Activated CD4-positive, alpha-beta T cell treated with anti-CD3 and anti-CD28 coated beads, Interleukin-2, amount 10 ng/mL, durations not matched to agents 24 days and 14 days (primary cell): ENCODE measurements around the gene GON4L. TPM values are rescaled to one million over a fixed set of nuclear protein-coding genes. Genes with fewer than 3 reads are reported as not detected.
"Not testable (repeated sequence)": the region's sequence is repeated elsewhere in the genome, so short reads cannot be mapped to it uniquely, and the experiment has no call there.

Experiments used
- DNase-seq: peaks from one replicate; pipeline ENCODE4 v3.0.0; 2022
- H3K27ac Mint-ChIP-seq: one replicate; pipeline ENCODE4 v1.8.0; 2022; ENCODE audit warnings: mild to moderate bottlenecking, mixed read lengths
- H3K27me3 Mint-ChIP-seq: one replicate; pipeline ENCODE4 v1.8.0; 2022; ENCODE audit warnings: mixed read lengths
- H3K36me3 Mint-ChIP-seq: one replicate; pipeline ENCODE4 v1.8.0; 2022; ENCODE audit warnings: low read depth, mild to moderate bottlenecking, mixed read lengths
- H3K4me1 Mint-ChIP-seq: one replicate; pipeline ENCODE4 v1.8.0; 2021; ENCODE audit warnings: mixed read lengths
- H3K4me3 Mint-ChIP-seq: one replicate; pipeline ENCODE4 v1.8.0; 2022; ENCODE audit warnings: mild to moderate bottlenecking, moderate library complexity, mixed read lengths
- H3K9me3 Mint-ChIP-seq: one replicate; pipeline ENCODE4 v1.8.0; 2021; ENCODE audit warnings: mixed read lengths
- intact Hi-C: fragments of 100-400 bp; cut with micrococcal nuclease; formaldehyde crosslinking; loops from one replicate; pipeline ENCODE4 v1.15.1; 2023
- total RNA-seq: library from RNA; stranded (reverse); gene quantifications from 2 replicates; pipeline ENCODE4 v1.2.3, GENCODE V29; 2022

Gene GON4L
- total RNA-seq, 1 donor from 2014 or later, result 63.2 TPM

GRCh38 chr1:155740995-155741394 lies 116.0 kb downstream of the GON4L start:
- Mint-ChIP-seq H3K4me1 (peaks cover 2% of the 10 kb centered on the region), H3K27me3 (no peaks in the 10 kb centered on the region), H3K36me3 (peaks cover 15% of the 10 kb centered on the region), H3K4me3 (no peak overlapping the region), H3K9me3 (no peaks in the 10 kb centered on the region), H3K27ac (no peak overlapping the region)
- no peak for DNase-seq
- intact Hi-C loops, result no loop called here

DNA sequence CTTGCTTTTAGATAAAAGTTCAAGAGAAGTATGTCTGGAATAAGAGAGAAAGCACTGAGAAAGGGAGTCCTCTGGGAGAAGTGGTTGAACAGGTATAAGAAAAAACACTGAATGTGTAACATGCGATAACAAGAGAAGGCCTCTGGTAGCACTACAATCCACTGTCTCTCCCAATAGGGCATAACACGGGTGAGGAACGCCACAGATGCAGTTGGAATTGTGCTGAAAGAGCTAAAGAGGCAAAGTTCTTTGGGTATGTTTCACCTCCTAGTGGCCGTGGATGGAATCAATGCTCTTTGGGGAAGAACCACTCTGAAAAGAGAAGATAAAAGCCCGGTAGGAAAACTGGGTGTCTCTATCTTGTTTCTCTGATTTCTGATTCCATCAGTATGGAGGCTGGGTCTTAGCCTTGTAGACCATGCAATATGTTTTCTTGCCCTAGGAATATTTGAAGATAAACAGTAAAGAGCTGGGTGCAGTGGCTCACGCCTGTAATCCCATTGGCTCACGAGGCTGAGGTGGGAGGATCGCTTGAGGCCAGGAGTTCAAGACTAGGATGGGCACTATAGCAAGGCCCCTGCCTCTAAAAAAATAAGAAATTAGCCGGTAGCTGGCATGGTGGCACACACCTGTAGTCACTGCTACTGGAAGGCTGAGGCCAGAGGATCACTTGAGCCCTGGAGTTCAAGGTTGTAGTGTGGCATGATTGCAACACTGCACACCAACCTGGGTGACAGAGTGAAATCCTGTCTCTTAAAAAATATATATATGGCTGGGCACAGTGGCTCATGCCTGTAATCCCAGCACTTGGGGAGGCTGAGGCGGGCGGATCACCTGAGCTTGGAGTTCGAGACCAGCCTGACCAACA lies 127.7 kb downstream of the GON4L start:
- Mint-ChIP-seq H3K9me3 (no peaks in the 10 kb centered on the region), H3K4me1 (peaks cover 5% of the 10 kb centered on the region), H3K4me3 (no peak overlapping the region), H3K27me3 (no peaks in the 10 kb centered on the region), H3K36me3 (peaks cover 35% of the 10 kb centered on the region), H3K27ac (no peak overlapping the region)
- intact Hi-C loops, result no loop called here
- peak; percentile 82 for DNase-seq

- DNase-seq, result no peak
- Mint-ChIP-seq H3K4me1 (peaks cover 5% of the 10 kb centered on the region), H3K27me3 (no peaks in the 10 kb centered on the region), H3K4me3 (no peak overlapping the region), H3K27ac (no peak overlapping the region), H3K9me3 (no peaks in the 10 kb centered on the region), H3K36me3 (peaks cover 28% of the 10 kb centered on the region)
- intact Hi-C loops, result no loop called here
Measured at GRCh38 chr1:155725142-155725541, 131.9 kb downstream of the GON4L start.

DNA sequence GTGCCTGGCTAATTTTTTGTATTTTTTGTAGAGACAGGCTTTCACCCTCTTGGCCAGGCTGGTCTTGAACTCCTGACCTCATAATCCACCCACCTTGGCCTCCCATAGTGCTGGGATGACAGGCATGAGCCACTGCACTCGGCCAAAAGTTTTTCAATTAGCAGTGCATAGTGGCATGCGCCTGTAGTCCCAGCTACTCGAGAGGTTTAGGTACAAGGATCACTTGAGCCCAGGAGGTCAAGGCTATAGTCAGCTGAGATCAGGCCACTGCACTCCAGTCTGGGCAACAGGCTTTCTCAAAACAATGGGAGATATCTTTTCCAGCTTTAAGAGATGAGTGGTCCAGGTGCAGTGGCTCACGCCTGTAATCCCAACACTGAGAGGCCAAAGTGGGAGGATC lies 137.3 kb downstream of the GON4L start:
- Mint-ChIP-seq H3K4me1 (peaks cover 18% of the 10 kb centered on the region), H3K27ac (no peak overlapping the region), H3K36me3 (peaks cover 34% of the 10 kb centered on the region), H3K27me3 (no peaks in the 10 kb centered on the region), H3K4me3 (no peak overlapping the region), H3K9me3 (no peaks in the 10 kb centered on the region)
- no peak for DNase-seq
- intact Hi-C loops, result no loop called here

DNA sequence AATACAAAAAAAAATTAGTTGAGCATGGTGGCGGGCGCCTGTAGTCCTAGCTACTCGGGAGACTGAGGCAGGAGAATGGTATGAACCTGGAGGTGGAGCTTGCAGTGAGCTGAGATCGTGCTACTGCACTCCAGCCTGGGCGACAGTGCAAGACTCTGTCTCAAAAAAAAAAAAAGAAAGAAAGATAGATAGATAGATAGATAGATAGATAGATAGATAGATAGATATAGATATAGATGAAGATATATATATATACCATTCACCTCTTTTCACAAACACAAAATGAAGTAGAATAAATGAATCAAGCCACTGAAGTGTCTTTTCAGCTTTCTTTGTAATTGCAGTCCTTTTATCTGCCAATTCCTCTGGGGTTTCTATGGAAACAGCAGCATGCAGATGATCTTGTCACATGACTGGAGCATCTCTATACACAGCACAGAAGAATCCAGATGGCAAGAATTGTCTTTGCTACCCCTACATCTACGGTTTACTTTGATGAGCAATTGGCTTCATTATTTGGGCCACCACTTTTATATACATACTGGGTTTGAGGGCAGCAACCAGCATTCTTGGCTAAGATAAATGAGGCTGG lies 138.4 kb downstream of the GON4L start:
- H3K27me3 Mint-ChIP-seq, H3K27ac Mint-ChIP-seq, intact Hi-C loops, H3K4me3 Mint-ChIP-seq, DNase-seq, H3K9me3 Mint-ChIP-seq: not testable (repeated sequence)
- Mint-ChIP-seq H3K4me1 (peaks cover 20% of the 10 kb centered on the region), H3K36me3 (peaks cover 39% of the 10 kb centered on the region)

DNA sequence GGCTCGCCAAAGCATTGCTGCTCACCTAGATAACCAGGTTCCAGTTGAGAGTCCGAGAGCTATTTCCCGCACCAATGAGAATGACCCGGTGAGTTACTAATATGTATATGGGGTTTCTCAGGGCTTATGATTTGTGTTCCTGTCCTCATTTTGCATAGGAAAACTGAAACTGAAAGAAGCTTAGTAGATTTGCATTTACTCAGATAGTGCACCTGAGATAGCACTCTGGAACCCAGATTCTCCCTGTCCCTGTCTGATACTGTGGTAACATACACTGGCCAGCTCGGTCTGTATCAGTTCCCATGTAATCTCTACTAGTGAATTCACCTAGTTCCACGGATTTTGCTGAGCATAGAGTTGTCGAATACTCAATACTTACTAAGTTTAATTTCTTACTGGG lies 140.0 kb downstream of the GON4L start:
- Mint-ChIP-seq H3K27ac (no peak overlapping the region), H3K4me3 (peak overlapping the region; percentile 28), H3K36me3 (peaks cover 47% of the 10 kb centered on the region), H3K9me3 (no peaks in the 10 kb centered on the region), H3K27me3 (no peaks in the 10 kb centered on the region), H3K4me1 (peaks cover 20% of the 10 kb centered on the region)
- DNase-seq, result peak; percentile 59
- intact Hi-C loops, result no loop called here

DNA sequence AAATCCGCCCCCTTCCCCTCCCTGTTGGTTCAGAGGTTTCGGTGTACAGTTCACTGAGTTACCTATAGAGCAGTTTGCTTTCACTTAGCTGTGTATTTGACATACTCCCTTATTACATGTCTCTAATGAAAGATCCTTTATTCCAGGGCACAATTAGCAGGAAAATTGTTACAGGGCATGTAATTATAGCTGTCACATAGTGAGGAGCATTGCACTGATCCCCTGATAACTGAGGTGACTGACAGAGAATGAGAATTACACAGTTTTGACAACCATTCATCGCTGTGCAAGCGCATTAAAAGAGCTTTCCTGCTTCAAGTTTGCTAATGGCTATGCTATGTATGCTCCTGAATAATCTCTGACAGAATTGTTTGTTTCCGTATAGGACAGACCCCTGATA lies 141.2 kb downstream of the GON4L start:
- Mint-ChIP-seq H3K4me1 (peaks cover 20% of the 10 kb centered on the region), H3K27me3 (no peaks in the 10 kb centered on the region), H3K4me3 (no peak overlapping the region), H3K9me3 (no peaks in the 10 kb centered on the region), H3K27ac (no peak overlapping the region), H3K36me3 (peaks cover 44% of the 10 kb centered on the region)
- intact Hi-C loops, result no loop called here
- DNase-seq, result no peak

DNA sequence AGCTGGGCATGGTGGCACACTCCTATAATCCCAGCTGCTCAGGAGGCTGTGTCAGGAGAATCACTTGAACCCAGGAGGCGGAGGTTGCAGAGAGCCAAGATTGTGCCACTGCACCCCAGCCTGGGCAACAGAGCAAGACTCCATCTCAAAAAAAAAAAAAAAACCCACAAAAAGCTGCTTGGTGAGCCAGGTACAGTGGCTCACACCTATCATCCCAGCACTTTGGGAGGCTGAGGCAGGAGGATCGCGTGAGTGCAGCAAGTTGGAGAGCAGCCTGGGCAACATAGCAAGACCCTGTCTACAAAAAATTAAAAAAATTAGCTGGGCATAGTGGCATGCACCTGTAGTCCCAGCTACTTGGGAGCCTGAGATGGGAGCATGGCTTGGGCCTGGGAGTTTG lies 142.0 kb downstream of the GON4L start:
- DNase-seq, H3K4me3 Mint-ChIP-seq, intact Hi-C loops, H3K27me3 Mint-ChIP-seq, H3K9me3 Mint-ChIP-seq, H3K27ac Mint-ChIP-seq: not testable (repeated sequence)
- H3K36me3 Mint-ChIP-seq, result peaks cover 48% of the 10 kb centered on the region
- peaks cover 20% of the 10 kb centered on the region for H3K4me1 Mint-ChIP-seq

DNA sequence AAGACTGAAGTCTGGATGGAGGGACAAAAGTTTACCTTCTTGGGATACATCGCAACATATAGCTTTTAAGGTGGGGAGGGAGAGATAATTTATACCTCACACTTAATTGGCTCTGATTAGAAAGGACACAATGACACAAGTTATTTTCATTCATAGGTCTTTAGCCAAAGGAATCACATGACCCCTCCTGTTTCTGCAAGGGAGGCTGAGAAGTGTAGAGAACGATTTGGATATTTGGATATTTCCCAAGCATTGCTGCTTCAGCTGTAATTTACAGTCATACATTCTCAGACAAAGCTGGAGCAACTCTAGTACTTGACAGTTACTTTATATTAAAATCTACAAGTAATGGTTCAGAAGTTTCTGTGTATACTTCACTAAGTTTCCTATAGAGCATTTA lies 143.9 kb downstream of the GON4L start:
- Mint-ChIP-seq H3K4me3 (no peak overlapping the region), H3K9me3 (no peaks in the 10 kb centered on the region), H3K4me1 (peaks cover 21% of the 10 kb centered on the region), H3K27ac (no peak overlapping the region), H3K27me3 (no peaks in the 10 kb centered on the region), H3K36me3 (peaks cover 49% of the 10 kb centered on the region)
- intact Hi-C loops, result no loop called here
- DNase-seq, result no peak

DNA sequence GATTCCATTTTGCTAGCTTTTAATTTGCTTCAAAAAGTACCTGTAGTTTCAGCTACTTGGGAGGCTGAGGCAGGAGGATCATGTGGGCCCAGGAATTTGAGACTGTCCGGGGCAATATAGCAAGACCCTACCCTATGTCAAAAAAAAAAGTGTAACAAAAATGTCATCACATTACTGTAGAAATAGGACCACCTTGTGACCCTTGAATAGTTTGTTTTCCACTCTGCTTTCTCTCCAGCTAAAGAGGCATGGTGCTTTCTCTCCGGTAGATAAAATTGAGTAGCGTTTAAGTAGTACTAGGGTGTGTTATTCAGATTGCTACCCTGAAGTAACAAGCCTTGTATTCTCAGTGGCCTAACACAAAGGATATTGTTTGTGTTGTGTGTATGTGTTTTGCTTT lies 144.4 kb downstream of the GON4L start:
- not testable (repeated sequence) for H3K27ac Mint-ChIP-seq

DNA sequence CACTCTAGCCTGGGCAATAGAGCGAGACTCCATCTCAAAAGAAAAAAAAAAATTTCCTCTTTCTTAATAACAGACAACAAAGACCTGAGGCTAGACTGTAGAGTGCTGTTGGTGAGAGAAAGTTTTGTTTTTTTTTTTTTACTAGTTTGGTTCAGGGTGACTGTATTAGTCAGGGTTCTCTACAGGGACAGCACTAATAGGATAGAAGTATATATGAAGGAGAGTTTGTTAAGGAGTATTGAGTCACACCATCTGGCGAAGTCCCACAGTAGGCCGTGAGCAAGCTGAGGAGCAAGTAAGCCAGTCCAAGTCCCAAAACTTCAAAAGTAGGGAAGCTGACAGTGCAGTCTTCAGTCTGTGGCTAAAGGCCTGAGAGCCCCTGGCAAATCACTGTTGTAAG lies 145.6 kb downstream of the GON4L start:
- H3K27me3 Mint-ChIP-seq, H3K27ac Mint-ChIP-seq, H3K9me3 Mint-ChIP-seq, H3K4me3 Mint-ChIP-seq, DNase-seq, intact Hi-C loops: not testable (repeated sequence)
- Mint-ChIP-seq H3K36me3 (peaks cover 39% of the 10 kb centered on the region), H3K4me1 (peaks cover 16% of the 10 kb centered on the region)

More for the DNA sequence above, 144.4 kb downstream of the GON4L start:
- intact Hi-C loops, H3K9me3 Mint-ChIP-seq, H3K27me3 Mint-ChIP-seq, H3K4me3 Mint-ChIP-seq: not testable (repeated sequence)
- Mint-ChIP-seq H3K4me1 (peaks cover 22% of the 10 kb centered on the region), H3K36me3 (peaks cover 46% of the 10 kb centered on the region)
- peak; percentile 60 for DNase-seq

GRCh38 chr1:155709391-155709790 lies 147.6 kb downstream of the GON4L start:
- H3K27me3 Mint-ChIP-seq, result no peaks in the 10 kb centered on the region
- no peak overlapping the region for H3K27ac Mint-ChIP-seq
- H3K36me3 Mint-ChIP-seq, result peaks cover 35% of the 10 kb centered on the region
- H3K4me3 Mint-ChIP-seq, result no peak overlapping the region
- H3K4me1 Mint-ChIP-seq, result peaks cover 11% of the 10 kb centered on the region
- no peak for DNase-seq
- H3K9me3 Mint-ChIP-seq, result no peaks in the 10 kb centered on the region
- intact Hi-C loops, result no loop called here

- H3K27me3 Mint-ChIP-seq, result no peaks in the 10 kb centered on the region
- H3K27ac Mint-ChIP-seq, result no peak overlapping the region
- H3K9me3 Mint-ChIP-seq, result no peaks in the 10 kb centered on the region
- no peak for DNase-seq
- intact Hi-C loops, result no loop called here
- H3K4me1 Mint-ChIP-seq, result peaks cover 20% of the 10 kb centered on the region
- no peak overlapping the region for H3K4me3 Mint-ChIP-seq
- peaks cover 20% of the 10 kb centered on the region for H3K36me3 Mint-ChIP-seq
Measured at GRCh38 chr1:155706139-155706538, 150.9 kb downstream of the GON4L start.

DNA sequence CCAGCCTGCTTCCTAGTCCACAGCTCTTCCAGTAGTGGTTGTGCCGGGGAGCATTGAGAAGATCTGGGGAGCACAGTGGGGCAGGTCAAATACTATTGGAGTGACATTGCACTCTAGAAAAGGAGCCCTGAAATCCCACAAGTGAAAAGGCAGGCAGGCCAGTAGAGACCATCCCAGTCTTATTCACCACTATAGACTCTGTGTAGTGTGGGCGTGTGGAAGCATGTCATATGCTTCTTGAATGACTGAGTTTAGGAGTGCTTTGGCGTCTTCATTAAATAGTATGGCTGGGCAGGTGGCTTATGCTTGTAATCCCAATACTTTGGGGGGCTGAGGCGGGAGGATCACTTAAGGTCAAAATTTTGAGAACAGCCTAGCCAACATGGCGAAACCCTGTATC lies 152.6 kb downstream of the GON4L start:
- H3K36me3 Mint-ChIP-seq, result peaks cover 15% of the 10 kb centered on the region
- H3K4me3 Mint-ChIP-seq, H3K27me3 Mint-ChIP-seq, DNase-seq, H3K27ac Mint-ChIP-seq, intact Hi-C loops, H3K9me3 Mint-ChIP-seq: not testable (repeated sequence)
- H3K4me1 Mint-ChIP-seq, result peaks cover 20% of the 10 kb centered on the region
